WTC11 (cell line): ENCODE measurements around the gene PRICKLE1. TPM values are rescaled to one million over a fixed set of nuclear protein-coding genes. Genes with fewer than 3 reads are reported as not detected.

Experiments
- ATAC-seq: fragments of 200-7000 bp; cut with Tn5 transposase; 2 replicates; pipeline ENCODE4 v1.10.0; 2021; ENCODE audit warnings: mild to moderate bottlenecking, moderate library complexity
- CTCF ChIA-PET: fragments of 300-600 bp; sonication (Branson Sonifier 250); formaldehyde crosslinking; loops from one replicate; lab custom pipeline; 2021; ENCODE audit warnings: antibody characterized with exemption; lab: Charles Lee
- POLR2A ChIA-PET: fragments of 350-600 bp; sonication (Branson Sonifier 250); formaldehyde crosslinking; loops from one replicate; lab custom pipeline; 2021; ENCODE audit warnings: antibody characterized with exemption; lab: Charles Lee
- DNase-seq: peaks from one replicate; pipeline ENCODE4 v3.0.0; 2021; ENCODE audit warnings: low spot score
- H3K27ac Mint-ChIP-seq: 2 replicates; pipeline ENCODE4 v1.8.0; 2021; ENCODE audit warnings: mixed read lengths
- H3K27me3 Mint-ChIP-seq: 2 replicates; pipeline ENCODE4 v1.8.0; 2021; ENCODE audit warnings: low read depth, mild to moderate bottlenecking, moderate library complexity, mixed read lengths
- H3K36me3 Mint-ChIP-seq: 2 replicates; pipeline ENCODE4 v1.8.0; 2021; ENCODE audit warnings: mixed read lengths
- H3K4me1 Mint-ChIP-seq: 2 replicates; pipeline ENCODE4 v1.8.0; 2022; ENCODE audit warnings: mixed read lengths
- H3K4me3 Mint-ChIP-seq: 2 replicates; pipeline ENCODE4 v1.8.0; 2021; ENCODE audit warnings: mild to moderate bottlenecking, moderate library complexity, mixed read lengths
- H3K9me3 Mint-ChIP-seq: 2 replicates; pipeline ENCODE4 v1.8.0; 2021; ENCODE audit warnings: mixed read lengths
- ATF2 ChIP-seq: sonication (generic); formaldehyde crosslinking; IDR thresholded peaks from 2 replicates; pipeline ENCODE4 v1.8.1; 2022; ENCODE audit warnings: low read depth, missing genetic modification reagents, borderline replicate concordance
- E2F4 ChIP-seq: sonication (generic); formaldehyde crosslinking; IDR thresholded peaks from 2 replicates; pipeline ENCODE4 v1.8.1; 2022; ENCODE audit warnings: low read depth, mild to moderate bottlenecking, moderate library complexity, missing genetic modification reagents, borderline replicate concordance
- E2F5 ChIP-seq: sonication (generic); formaldehyde crosslinking; IDR thresholded peaks from 2 replicates; pipeline ENCODE4 v1.8.1; 2022; ENCODE audit warnings: mild to moderate bottlenecking, moderate library complexity, missing genetic modification reagents
- EMX1 ChIP-seq: fragments of 250-450 bp; sonication (Bioruptor Pico); IDR thresholded peaks from 2 replicates; pipeline ENCODE4 v1.8.0; 2021; ENCODE audit warnings: mild to moderate bottlenecking
- ESRRA ChIP-seq: sonication (generic); formaldehyde crosslinking; IDR thresholded peaks from 2 replicates; pipeline ENCODE4 v1.8.1; 2022; ENCODE audit warnings: mild to moderate bottlenecking, missing genetic modification reagents, borderline replicate concordance
- FOXK1 ChIP-seq: sonication (generic); formaldehyde crosslinking; IDR thresholded peaks from 2 replicates; pipeline ENCODE4 v1.8.0; 2022; ENCODE audit warnings: mild to moderate bottlenecking, moderate library complexity, missing genetic modification reagents
- FOXP1 ChIP-seq: sonication (generic); formaldehyde crosslinking; IDR thresholded peaks from 2 replicates; pipeline ENCODE4 v1.8.0; 2022; ENCODE audit warnings: missing genetic modification reagents, mild to moderate bottlenecking, moderate library complexity, borderline replicate concordance
- FOXP4 ChIP-seq: sonication (generic); formaldehyde crosslinking; IDR thresholded peaks from 2 replicates; pipeline ENCODE4 v1.8.0; 2022; ENCODE audit warnings: mild to moderate bottlenecking, missing genetic modification reagents
- HMGA2 ChIP-seq: fragments of 250-450 bp; sonication (Bioruptor Pico); IDR thresholded peaks from 2 replicates; pipeline ENCODE4 v1.4.0; 2021; ENCODE audit warnings: mild to moderate bottlenecking, moderate library complexity
- JUN ChIP-seq: sonication (generic); formaldehyde crosslinking; IDR thresholded peaks from 2 replicates; pipeline ENCODE4 v1.8.0; 2023; ENCODE audit warnings: mild to moderate bottlenecking, missing genetic modification reagents
- KAT7 ChIP-seq: sonication (generic); formaldehyde crosslinking; IDR thresholded peaks from 2 replicates; pipeline ENCODE4 v1.8.1; 2023; ENCODE audit warnings: missing genetic modification reagents, mild to moderate bottlenecking, borderline replicate concordance
- MAX ChIP-seq: sonication (generic); formaldehyde crosslinking; IDR thresholded peaks from 2 replicates; pipeline ENCODE4 v1.8.0; 2022; ENCODE audit warnings: mild to moderate bottlenecking, missing genetic modification reagents
- MYBL2 ChIP-seq: sonication (generic); formaldehyde crosslinking; IDR thresholded peaks from 2 replicates; pipeline ENCODE4 v1.8.1; 2023; ENCODE audit warnings: mild to moderate bottlenecking, moderate library complexity, missing genetic modification reagents
- NR1H2 ChIP-seq: sonication (generic); formaldehyde crosslinking; IDR thresholded peaks from 2 replicates; pipeline ENCODE4 v1.9.0; 2021; ENCODE audit warnings: mild to moderate bottlenecking, moderate library complexity, missing genetic modification reagents
- OVOL2 ChIP-seq: fragments of 250-450 bp; sonication (Bioruptor Pico); IDR thresholded peaks from 2 replicates; pipeline ENCODE4 v1.9.0; 2021; ENCODE audit warnings: mild to moderate bottlenecking, borderline replicate concordance
- PRRX2 ChIP-seq: fragments of 250-450 bp; sonication (Bioruptor Pico); IDR thresholded peaks from 2 replicates; pipeline ENCODE4 v1.8.0; 2021; ENCODE audit warnings: mild to moderate bottlenecking
- TEAD1 ChIP-seq: sonication (generic); formaldehyde crosslinking; IDR thresholded peaks from 2 replicates; pipeline ENCODE4 v1.8.0; 2022; ENCODE audit warnings: mild to moderate bottlenecking, missing genetic modification reagents
- TEAD4 ChIP-seq: sonication (generic); formaldehyde crosslinking; IDR thresholded peaks from 2 replicates; pipeline ENCODE4 v1.8.0; 2022; ENCODE audit warnings: mild to moderate bottlenecking, missing genetic modification reagents
- ZNF219 ChIP-seq: sonication (generic); formaldehyde crosslinking; IDR thresholded peaks from 2 replicates; pipeline ENCODE4 v1.8.0; 2023; ENCODE audit warnings: missing genetic modification reagents, mild to moderate bottlenecking, borderline replicate concordance
- ZNF423 ChIP-seq: fragments of 250-450 bp; sonication (Bioruptor Pico); IDR thresholded peaks from 2 replicates; pipeline ENCODE4 v2.1.2; 2022; ENCODE audit warnings: mild to moderate bottlenecking, moderate library complexity
- ZNF425 ChIP-seq: fragments of 250-450 bp; sonication (Bioruptor Pico); conservative IDR thresholded peaks from 2 replicates; pipeline ENCODE4 v1.9.0; 2021; ENCODE audit warnings: mild to moderate bottlenecking
- ZNF512 ChIP-seq: sonication (generic); formaldehyde crosslinking; IDR thresholded peaks from 2 replicates; pipeline ENCODE4 v1.8.1; 2022; ENCODE audit warnings: missing genetic modification reagents, borderline replicate concordance
- total RNA-seq: library from RNA; stranded (reverse); gene quantifications from 3 replicates; pipeline ENCODE4 v1.2.3, GENCODE V29; 2021

The PRICKLE1 gene
- total RNA-seq, 1 experiment from 2014 or later = 11.7 TPM

GRCh38 chr12:42564996-42565395, 24.6 kb downstream of the PRICKLE1 start (continued):
- TF ChIP-seq FOXP4 (CRISPR knock-in tag) (no peak), FOXK1 (CRISPR knock-in tag) (no peak), E2F4 (CRISPR knock-in tag) (no peak), MYBL2 (CRISPR knock-in tag) (no peak), TEAD1 (no peak), TEAD4 (CRISPR knock-in tag) (no peak)

- Mint-ChIP-seq H3K9me3 (peaks cover 9% of the 10 kb centered on the region), H3K4me3 (no peak overlapping the region; the same call in 1 of the 2 replicates), H3K27ac (no peak overlapping the region), H3K27me3 (peaks cover 22% of the 10 kb centered on the region), H3K36me3 (0 out of 2 replicates have a peak, but pooled peaks cover 3% of the 10 kb centered on the region), H3K4me1 (peaks cover 29% of the 10 kb centered on the region)
- ChIA-PET POLR2A (no interaction called here), CTCF (interaction anchor here (2.6 kb wide), 1 partner anchor 81 kb away, joined by 39 read pairs; no protein-coding TSS in a partner anchor)
- ATAC-seq = no peak
- no peak for DNase-seq
- no peak for TF ChIP-seq PRRX2 (CRISPR knock-in tag)
- no peak for TF ChIP-seq FOXP4 (CRISPR knock-in tag)
- no peak for TF ChIP-seq ZNF512 (CRISPR knock-in tag)
- TF ChIP-seq ATF2 (CRISPR knock-in tag) = no peak
- TF ChIP-seq TEAD1 = no peak
- no peak for TF ChIP-seq HMGA2 (CRISPR knock-in tag)
- no peak for TF ChIP-seq FOXP1 (CRISPR knock-in tag)
- no peak for TF ChIP-seq EMX1 (CRISPR knock-in tag)
- TF ChIP-seq KAT7 (CRISPR knock-in tag) = no peak
- TF ChIP-seq ZNF219 (CRISPR knock-in tag) = no peak
- no peak for TF ChIP-seq ZNF423 (CRISPR knock-in tag)
- no peak for TF ChIP-seq MAX (CRISPR knock-in tag)
- TF ChIP-seq NR1H2 (CRISPR knock-in tag) = no peak
- TF ChIP-seq ESRRA (CRISPR knock-in tag) = no peak
- TF ChIP-seq OVOL2 (CRISPR knock-in tag) = no peak
- TF ChIP-seq E2F5 (CRISPR knock-in tag) = no peak
- TF ChIP-seq JUN (CRISPR knock-in tag) = no peak
- no peak for TF ChIP-seq ZNF425 (CRISPR knock-in tag)
Observed at GRCh38 chr12:42564556-42564955, 25.0 kb downstream of the PRICKLE1 start.
